ENCODE measurements around the gene MUS81.

MUS81 gene

GRCh38 chr11:65911682-65912568 is 51.7 kb downstream of the MUS81 start:
- no peak for DNase-seq (ENCODE audit: low read depth in 1 of 2, low spot score in 1 of 2)

- no peak for DNase-seq (ENCODE audit: low read depth in 1 of 2, low spot score in 1 of 2)
These were observed 52.6 kb downstream of the MUS81 start for GRCh38 chr11:65912845-65913244.

GRCh38 chr11:65915101-65915820 is 55.0 kb downstream of the MUS81 start:
- DNase-seq (ENCODE audit: low read depth in 1 of 2, low spot score in 1 of 2), result no peak

GRCh38 chr11:65915821-65916251 is 55.6 kb downstream of the MUS81 start:
- DNase-seq (ENCODE audit: low read depth in 1 of 2, low spot score in 1 of 2), result no peak
